Keratinocyte (primary cell): ENCODE results near the gene BID. TPM values are rescaled to one million over a fixed set of nuclear protein-coding genes. Genes with fewer than 3 reads are reported as not detected.

Experiments used
- DNase-seq: peaks from one replicate; pipeline ENCODE4 v3.0.0-alpha.2; 2011; ENCODE audit warnings: low read depth, missing footprints, low spot score
- FAIRE-seq: peaks from 2 replicates; lab custom pipeline; 2011; peaks lifted over from hg19 to GRCh38; lab: Jason Lieb, UNC
- H2AFZ ChIP-seq: 2 replicates; pipeline ENCODE4 v1.6.0; 2012; ENCODE audit warnings: low read length, control low read depth, inconsistent platforms; ENCODE audit not compliant: control insufficient read depth
- H3K27ac ChIP-seq: 2 replicates; pipeline ENCODE4 v1.5.1; 2011; ENCODE audit warnings: low read length; ENCODE audit not compliant: control insufficient read depth, insufficient read depth
- H3K27me3 ChIP-seq: 3 replicates; pipeline ENCODE4 v1.6.0; 2011; ENCODE audit warnings: low read length; ENCODE audit not compliant: control insufficient read depth, insufficient read depth; ENCODE audit errors: extremely low read depth
- H3K36me3 ChIP-seq, 2 experiments: 2 replicates in 1 of 2; 3 replicates in 1 of 2; pipeline ENCODE4 v1.5.1; 2011; ENCODE audit warnings: low read length in 2 of 2, mild to moderate bottlenecking in 1 of 2; ENCODE audit not compliant: control insufficient read depth in 2 of 2, insufficient read depth in 2 of 2; ENCODE audit errors: extremely low read depth in 1 of 2
- H3K4me1 ChIP-seq: 3 replicates; pipeline ENCODE4 v1.5.1; 2011; ENCODE audit warnings: low read length; ENCODE audit not compliant: control insufficient read depth, insufficient read depth; ENCODE audit errors: extremely low read depth
- H3K4me2 ChIP-seq: 3 replicates; pipeline ENCODE4 v1.6.0; 2011; ENCODE audit warnings: low read depth, low read length; ENCODE audit not compliant: control insufficient read depth, insufficient read depth; ENCODE audit errors: extremely low read depth
- H3K4me3 ChIP-seq, 3 experiments: fragments of 200-600 bp in 1 of 3; sonication (generic) in 1 of 3; 2 replicates in 2 of 3; 3 replicates in 1 of 3; pipeline ENCODE4 v1.5.1; 2011 to 2016; ENCODE audit warnings: low read length in 3 of 3, mild to moderate bottlenecking in 3 of 3, control low read depth in 2 of 3, inconsistent platforms in 1 of 3, low read depth in 1 of 3, mixed read lengths in 1 of 3, mixed run types in 1 of 3, moderate library complexity in 1 of 3; ENCODE audit not compliant: control insufficient read depth in 2 of 3, insufficient read depth in 2 of 3; ENCODE audit errors: extremely low read depth in 1 of 3
- H3K79me2 ChIP-seq: 2 replicates; pipeline ENCODE4 v1.6.0; 2012; ENCODE audit warnings: low read length; ENCODE audit not compliant: control insufficient read depth, insufficient read depth
- H3K9ac ChIP-seq: 3 replicates; pipeline ENCODE4 v1.6.0; 2011; ENCODE audit warnings: low read length; ENCODE audit not compliant: control insufficient read depth, insufficient read depth; ENCODE audit errors: extremely low read depth
- H3K9me1 ChIP-seq: 3 replicates; pipeline ENCODE4 v1.6.0; 2011; ENCODE audit warnings: low read length; ENCODE audit not compliant: control insufficient read depth, insufficient read depth; ENCODE audit errors: extremely low read depth
- H3K9me3 ChIP-seq: 2 replicates; pipeline ENCODE4 v1.5.1; 2012; ENCODE audit warnings: low read depth, low read length; ENCODE audit not compliant: control insufficient read depth
- H4K20me1 ChIP-seq: 3 replicates; pipeline ENCODE4 v1.6.0; 2011; ENCODE audit warnings: low read length; ENCODE audit not compliant: control insufficient read depth, insufficient read depth; ENCODE audit errors: extremely low read depth
- EZH2 ChIP-seq: IDR thresholded peaks from one replicate; pipeline ENCODE4 v1.6.1; 2012; ENCODE audit warnings: inconsistent platforms, mild to moderate bottlenecking, low read length, moderate library complexity
- dilution Hi-C: fragments of 300-500 bp; cut with MboI; formaldehyde crosslinking; loops from one replicate; pipeline ENCODE4 v1.7.0; 2020; ENCODE audit warnings: low sequenced_read_pairs; ENCODE audit not compliant: extremely low pct_ligation_motif_present
- polyA plus RNA-seq, 5 experiments: library from polyadenylated mRNA; depleted of rRNA in 3 of 5; stranded (reverse) in 3 of 5; stranded (forward) in 1 of 5; unstranded in 1 of 5; fragments of >200 nt; gene quantifications; 1 replicate in 1 of 5; 2 replicates in 3 of 5; 3 replicates in 1 of 5; pipeline versions ENCODE4 v1.2.1 to v1.2.3, GENCODE V29; 2011 to 2012; ENCODE audit warnings: missing spikeins in 2 of 5, low read depth in 1 of 5, low replicate concordance in 1 of 5
- TF ChIP-seq, protein P1 (sequence below), 3 experiments: IDR thresholded peaks in 1 of 3; conservative IDR thresholded peaks in 1 of 3; optimal IDR thresholded peaks in 1 of 3; 2 replicates in 2 of 3; 3 replicates in 1 of 3; pipeline versions ENCODE3 to v1.5.1; 2011; ENCODE audit warnings: low read length in 3 of 3, mild to moderate bottlenecking in 3 of 3, moderate library complexity in 2 of 3, control low read depth in 1 of 3, inconsistent platforms in 1 of 3; ENCODE audit not compliant: insufficient read depth in 2 of 3; ENCODE audit errors: extremely low read depth in 1 of 3

BID gene
- polyA plus RNA-seq, 1 donor (not counting 4 experiments of a cell fraction or from before 2014, with no cell fraction given) = 46.0 TPM

DNA sequence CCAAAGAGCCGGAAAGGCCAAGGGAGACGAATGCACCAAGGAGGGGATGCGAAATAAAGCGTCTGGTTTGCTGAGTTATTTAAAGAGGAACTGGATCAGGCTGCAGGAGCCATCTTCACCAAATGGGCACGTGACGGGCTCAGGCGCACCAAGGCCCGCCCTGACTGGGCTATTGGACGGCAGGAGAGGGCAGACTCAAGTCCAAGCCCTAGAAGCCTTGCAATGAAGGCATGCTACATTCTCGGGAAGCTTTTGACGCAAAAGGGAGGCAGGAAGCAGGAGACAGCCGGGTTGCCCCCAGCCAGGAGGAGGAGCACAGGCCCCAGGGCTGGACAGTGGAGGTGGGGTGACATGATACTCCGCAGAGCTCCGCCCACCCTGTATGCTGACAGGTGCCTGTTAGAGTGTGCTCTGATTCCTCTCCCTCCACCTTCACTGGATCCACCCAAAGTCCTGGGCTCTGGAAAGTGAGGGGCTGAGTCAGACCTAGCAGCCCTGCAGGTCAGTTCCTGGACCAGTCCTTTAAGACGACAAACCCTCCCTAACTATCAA is 41.5 kb upstream of the BID start:
- no peaks in the 10 kb centered on the region for H3K79me2 ChIP-seq
- TF ChIP-seq EZH2 = no peak
- TF ChIP-seq, protein P1, sequence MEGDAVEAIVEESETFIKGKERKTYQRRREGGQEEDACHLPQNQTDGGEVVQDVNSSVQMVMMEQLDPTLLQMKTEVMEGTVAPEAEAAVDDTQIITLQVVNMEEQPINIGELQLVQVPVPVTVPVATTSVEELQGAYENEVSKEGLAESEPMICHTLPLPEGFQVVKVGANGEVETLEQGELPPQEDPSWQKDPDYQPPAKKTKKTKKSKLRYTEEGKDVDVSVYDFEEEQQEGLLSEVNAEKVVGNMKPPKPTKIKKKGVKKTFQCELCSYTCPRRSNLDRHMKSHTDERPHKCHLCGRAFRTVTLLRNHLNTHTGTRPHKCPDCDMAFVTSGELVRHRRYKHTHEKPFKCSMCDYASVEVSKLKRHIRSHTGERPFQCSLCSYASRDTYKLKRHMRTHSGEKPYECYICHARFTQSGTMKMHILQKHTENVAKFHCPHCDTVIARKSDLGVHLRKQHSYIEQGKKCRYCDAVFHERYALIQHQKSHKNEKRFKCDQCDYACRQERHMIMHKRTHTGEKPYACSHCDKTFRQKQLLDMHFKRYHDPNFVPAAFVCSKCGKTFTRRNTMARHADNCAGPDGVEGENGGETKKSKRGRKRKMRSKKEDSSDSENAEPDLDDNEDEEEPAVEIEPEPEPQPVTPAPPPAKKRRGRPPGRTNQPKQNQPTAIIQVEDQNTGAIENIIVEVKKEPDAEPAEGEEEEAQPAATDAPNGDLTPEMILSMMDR (optimal IDR thresholded peaks at IDR 0.05 in 1 of 3, IDR thresholded peaks at IDR 0.05 in 1 of 3, conservative IDR thresholded peaks at IDR 0.05 in 1 of 3; ENCODE audit: extremely low read depth in 1 of 3, insufficient read depth in 2 of 3, low read length in 3 of 3) = no peak
- peaks cover 36 to 46% of the 10 kb centered on the region in 2 experiments for H3K36me3 ChIP-seq
- H4K20me1 ChIP-seq = no peaks in the 10 kb centered on the region
- FAIRE-seq (no peak), DNase-seq (no peak)
- no peak overlapping the region for H3K4me2 ChIP-seq
- H3K4me3 ChIP-seq = no peak overlapping the region
- H2AFZ ChIP-seq = no peak overlapping the region
- dilution Hi-C loops = no loop called here
- no peaks in the 10 kb centered on the region for H3K27me3 ChIP-seq
- H3K9ac ChIP-seq = no peak overlapping the region
- no peaks in the 10 kb centered on the region for H3K9me3 ChIP-seq
- H3K27ac ChIP-seq = no peak overlapping the region
- no peaks in the 10 kb centered on the region for H3K4me1 ChIP-seq
- H3K9me1 ChIP-seq = peaks cover 2% of the 10 kb centered on the region

DNA sequence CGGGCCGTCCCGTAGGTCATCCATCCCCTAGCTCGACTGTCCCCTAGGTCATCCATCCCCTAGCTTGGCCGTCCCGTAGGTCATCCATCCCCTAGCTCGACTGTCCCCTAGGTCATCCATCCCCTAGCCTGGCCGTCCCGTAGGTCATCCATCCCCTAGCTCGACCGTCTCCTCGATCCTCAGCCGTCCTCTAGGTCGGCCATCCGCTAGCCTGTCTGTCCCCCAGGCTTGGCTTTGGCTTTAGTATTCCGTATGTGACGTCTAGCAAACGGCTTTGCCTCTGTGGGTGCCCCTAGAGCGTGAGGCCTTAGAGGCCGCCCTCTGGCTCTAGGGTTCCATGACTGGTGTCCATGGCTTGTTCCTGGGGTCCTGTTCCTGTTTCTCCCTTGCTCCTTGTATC is 40.6 kb upstream of the BID start:
- DNase-seq = no peak
- H3K9ac ChIP-seq = no peak overlapping the region
- no peak overlapping the region for H3K4me2 ChIP-seq
- no peaks in the 10 kb centered on the region for H4K20me1 ChIP-seq
- no peak overlapping the region for H3K4me3 ChIP-seq
- FAIRE-seq = no peak
- no peaks in the 10 kb centered on the region for H3K4me1 ChIP-seq
- peaks cover 2% of the 10 kb centered on the region for H3K9me1 ChIP-seq
- dilution Hi-C loops = no loop called here
- no peak overlapping the region for H2AFZ ChIP-seq
- no peaks in the 10 kb centered on the region for H3K79me2 ChIP-seq
- H3K36me3 ChIP-seq = peaks cover 37 to 50% of the 10 kb centered on the region in 2 experiments
- no peak overlapping the region for H3K27ac ChIP-seq
- TF ChIP-seq, protein P1 (optimal IDR thresholded peaks at IDR 0.05 in 1 of 3, IDR thresholded peaks at IDR 0.05 in 1 of 3, conservative IDR thresholded peaks at IDR 0.05 in 1 of 3; ENCODE audit: extremely low read depth in 1 of 3, insufficient read depth in 2 of 3, low read length in 3 of 3) = no peak
- no peak for TF ChIP-seq EZH2
- H3K9me3 ChIP-seq = no peaks in the 10 kb centered on the region
- H3K27me3 ChIP-seq = no peaks in the 10 kb centered on the region
